GM23338 (cell line): ENCODE results near the gene VSX1. TPM values are rescaled to one million over a fixed set of nuclear protein-coding genes. Genes with fewer than 3 reads are reported as not detected.

ENCODE experiments used
- CREB1 ChIP-seq: fragments of 250-450 bp; sonication (Bioruptor Pico); IDR thresholded peaks from 2 replicates; pipeline ENCODE4 v1.5.0; 2020; ENCODE audit warnings: low read depth, mild to moderate bottlenecking, moderate library complexity
- CTCF ChIP-seq, 2 experiments: fragments of 200-600 bp in 1 of 2; sonication (generic) in 1 of 2; conservative IDR thresholded peaks; 2 replicates each; pipeline versions ENCODE4 v1.5.1 to v1.6.1; 2016 to 2017; ENCODE audit warnings: antibody characterized with exemption in 2 of 2, low read depth in 2 of 2, mild to moderate bottlenecking in 2 of 2, moderate library complexity in 1 of 2
- JUNB ChIP-seq: IDR thresholded peaks from one replicate; pipeline ENCODE4 v1.6.1; 2016; ENCODE audit warnings: antibody characterized with exemption; ENCODE audit not compliant: unreplicated experiment
- NANOG ChIP-seq: IDR thresholded peaks from 2 replicates; pipeline ENCODE4 v1.6.1; 2016; ENCODE audit warnings: antibody characterized with exemption, borderline replicate concordance
- POLR2AphosphoS5 ChIP-seq: IDR thresholded peaks from 2 replicates; pipeline ENCODE4 v1.6.1; 2016; ENCODE audit warnings: antibody characterized with exemption, low read depth
- REST ChIP-seq: IDR thresholded peaks from one replicate; pipeline ENCODE4 v1.6.1; 2018; ENCODE audit warnings: antibody characterized with exemption; ENCODE audit not compliant: unreplicated experiment
- ZNF114 ChIP-seq: fragments of 250-450 bp; sonication (Bioruptor Pico); IDR thresholded peaks from 2 replicates; pipeline ENCODE4 v1.5.0; 2020; ENCODE audit warnings: mild to moderate bottlenecking, moderate library complexity
- ZNF331 ChIP-seq: fragments of 250-450 bp; sonication (Bioruptor Pico); IDR thresholded peaks from 2 replicates; pipeline ENCODE4 v1.5.0; 2020; ENCODE audit warnings: low read depth, mild to moderate bottlenecking, moderate library complexity
- ZNF462 ChIP-seq: fragments of 250-450 bp; sonication (Bioruptor Pico); IDR thresholded peaks from 2 replicates; pipeline ENCODE4 v1.5.0; 2020; ENCODE audit warnings: mild to moderate bottlenecking, moderate library complexity
- polyA plus RNA-seq: library from polyadenylated mRNA; unstranded; fragments of >200 nt; fragmentation: Nextera tagmentation; extraction: Ambion mirVana; gene quantifications from 2 replicates; pipeline ENCODE4 v1.2.1, GENCODE V29; 2016
- total RNA-seq: library from RNA; depleted of rRNA; stranded (reverse); fragments of >200 nt; shearing (Covaris generic); gene quantifications from 2 replicates; pipeline ENCODE4 v1.2.3, GENCODE V29; 2014

The VSX1 gene
- total and polyA plus RNA-seq, 2 experiments from 2014 or later = 0.73 TPM; not detected in 1

GRCh38 chr20:25090492-25091429, 8.8 kb upstream of the VSX1 start (continued):
- no peak for TF ChIP-seq ZNF462 (CRISPR knock-in tag)
- TF ChIP-seq ZNF114 = no peak
- no peak for TF ChIP-seq POLR2AphosphoS5
- no peak for TF ChIP-seq NANOG
- TF ChIP-seq ZNF331 (CRISPR knock-in tag) = no peak
- no peak for TF ChIP-seq JUNB
- no peak for TF ChIP-seq CTCF (conservative IDR thresholded peaks at IDR 0.05; ENCODE audit: low read depth in 2 of 2)
- no peak for TF ChIP-seq CREB1 (CRISPR knock-in tag)
- TF ChIP-seq REST = no peak
